Endometrium (tissue), 2 donors: ENCODE results near the gene GRIK5.

ENCODE experiments used
- FAIRE-seq: peaks from 2 replicates; lab custom pipeline; 2012; peaks lifted over from hg19 to GRCh38; lab: Jason Lieb, UNC
- donor health status: control.
- donor health status: control.

GRIK5 gene

GRCh38 chr19:41984961-41985360, 85.0 kb downstream of the GRIK5 start:
- no peak for FAIRE-seq

DNA sequence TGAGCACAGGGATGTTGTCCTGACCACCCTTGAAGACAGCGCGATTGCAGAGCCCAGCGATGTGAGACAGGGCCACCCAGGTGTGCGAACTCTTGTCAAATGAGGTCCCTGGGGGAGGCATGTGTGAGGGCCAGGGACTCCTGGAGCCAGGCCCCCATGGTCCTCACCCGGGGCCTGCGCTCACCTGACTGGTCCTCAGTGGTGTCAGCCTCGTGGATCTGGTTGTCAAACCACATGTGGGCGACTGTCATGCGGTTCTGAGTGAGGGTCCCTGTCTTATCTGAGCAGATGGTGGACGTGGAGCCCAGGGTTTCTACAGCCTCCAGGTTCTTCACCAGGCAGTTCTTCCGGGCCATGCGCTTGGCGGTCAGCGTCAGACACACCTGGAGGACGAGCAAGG, 88.3 kb downstream of the GRIK5 start:
- no peak for FAIRE-seq

GRCh38 chr19:41978470-41978869, 91.5 kb downstream of the GRIK5 start:
- FAIRE-seq, result no peak

DNA sequence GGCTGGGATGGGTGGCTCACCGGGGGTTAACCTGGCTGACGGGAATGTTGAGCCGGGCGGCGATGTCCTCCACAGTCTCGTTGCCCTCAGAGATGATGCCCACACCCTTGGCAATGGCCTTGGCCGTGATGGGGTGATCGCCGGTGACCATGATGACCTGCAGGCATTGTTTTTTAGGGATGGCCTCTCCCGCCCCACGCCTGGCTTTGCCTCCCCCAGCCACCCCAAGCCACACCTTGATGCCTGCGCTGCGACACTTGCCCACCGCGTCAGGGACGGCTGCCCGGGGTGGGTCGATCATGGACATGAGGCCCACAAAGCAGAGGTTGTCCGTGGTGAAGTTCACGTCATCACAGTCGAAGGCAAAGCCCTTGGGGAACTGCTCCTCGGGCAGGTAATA, 92.1 kb downstream of the GRIK5 start:
- FAIRE-seq, result no peak

- FAIRE-seq, result no peak
These were observed 95.4 kb downstream of the GRIK5 start for GRCh38 chr19:41974652-41975051.

- no peak for FAIRE-seq
These were observed 98.6 kb downstream of the GRIK5 start for GRCh38 chr19:41971363-41971762.

GRCh38 chr19:41969772-41970458, 100.1 kb downstream of the GRIK5 start:
- FAIRE-seq, result no peak

DNA sequence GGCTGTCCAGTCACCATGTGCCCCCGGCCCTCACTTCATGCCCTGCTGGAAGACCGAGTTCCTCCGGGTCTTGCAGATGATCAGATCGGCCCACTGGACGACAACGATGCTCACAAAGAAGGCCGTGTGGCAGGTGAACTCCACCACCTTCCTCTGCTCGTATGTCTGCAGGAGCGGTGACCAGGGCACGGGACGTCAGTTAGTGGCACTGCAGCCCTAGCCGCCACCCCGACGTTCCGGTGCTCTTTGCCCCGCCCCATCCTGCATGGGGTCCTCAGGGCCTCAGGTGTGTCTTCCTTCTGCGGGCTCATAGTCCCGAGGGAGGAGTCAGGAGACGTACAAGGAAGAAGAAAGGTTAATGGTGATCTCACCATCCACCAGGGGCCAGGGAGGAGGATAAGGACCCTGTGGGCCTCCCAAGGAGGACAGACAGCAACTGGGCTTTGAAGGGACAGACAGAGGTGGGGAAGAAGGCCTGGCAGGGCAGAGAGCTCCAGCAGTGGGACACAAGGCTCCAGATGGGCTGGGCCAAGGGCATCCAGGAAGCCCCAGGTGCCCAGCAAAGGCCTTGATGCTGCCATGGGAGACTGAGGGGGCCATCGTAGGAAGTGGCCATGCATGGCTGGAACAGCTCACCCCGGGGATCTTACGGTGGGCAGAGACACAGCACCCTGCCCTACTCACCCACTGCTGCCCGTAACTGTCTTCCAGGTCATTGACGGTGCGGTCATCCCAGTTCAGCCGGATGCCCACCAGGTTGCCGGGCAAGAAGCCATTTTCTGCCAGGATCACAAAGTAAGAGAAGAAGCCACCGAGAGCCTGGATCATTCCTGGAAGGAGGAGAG, 101.0 kb downstream of the GRIK5 start:
- no peak for FAIRE-seq

GRCh38 chr19:41967054-41967783, 102.8 kb downstream of the GRIK5 start:
- no peak for FAIRE-seq

- FAIRE-seq, result no peak
These were observed 104.9 kb downstream of the GRIK5 start for GRCh38 chr19:41965106-41965505.

- FAIRE-seq, result no peak
These were observed 109.0 kb downstream of the GRIK5 start for GRCh38 chr19:41960973-41961372.

GRCh38 chr19:41959056-41960053, 110.7 kb downstream of the GRIK5 start, which contains the start of gene RABAC1:
Gene RABAC1, minus strand, starts transcription at chr19:41959321. Its CDS starts 29 bp downstream, at chr19:41959292.
- peak; percentile 45 for FAIRE-seq

DNA sequence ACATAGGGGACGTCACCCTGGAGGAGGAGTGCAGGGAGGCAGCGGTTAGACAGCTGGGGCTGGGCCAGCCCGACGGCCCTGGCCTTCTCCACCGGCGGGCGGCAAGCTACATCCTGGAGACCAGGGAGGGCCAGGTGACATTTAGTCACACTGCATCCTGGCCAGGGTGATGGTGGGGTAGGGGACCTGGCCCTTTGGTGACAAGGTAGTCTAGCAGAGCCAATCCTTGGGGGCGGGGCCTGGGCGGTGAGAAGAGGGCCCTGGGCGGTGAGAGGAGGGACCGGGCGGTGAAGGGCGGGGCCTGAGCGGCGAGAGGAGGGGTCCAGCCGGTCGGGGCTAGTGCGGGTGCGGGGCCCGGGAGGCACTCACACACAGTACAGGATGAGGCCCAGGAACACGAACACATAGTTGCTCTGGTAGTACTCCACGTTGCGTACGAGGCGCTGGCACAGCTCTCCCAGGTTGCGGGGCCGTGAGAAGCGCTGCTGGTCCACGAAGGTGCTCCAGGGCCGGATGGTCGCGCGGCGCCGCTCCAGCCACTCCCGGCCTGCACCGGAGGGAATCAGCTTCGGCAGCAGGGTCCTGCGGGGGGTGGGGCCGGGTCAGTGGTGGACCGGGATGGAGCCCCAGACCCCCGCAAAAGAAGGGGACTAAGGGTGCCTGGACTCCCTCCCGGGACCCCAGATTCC, 111.5 kb downstream of the GRIK5 start:
- FAIRE-seq, result no peak

- peak; percentile 4 for FAIRE-seq
These were observed 112.1 kb downstream of the GRIK5 start for GRCh38 chr19:41957838-41958366.

GRCh38 chr19:41957161-41957837, 112.7 kb downstream of the GRIK5 start:
- no peak for FAIRE-seq

GRCh38 chr19:41956621-41957020, 113.4 kb downstream of the GRIK5 start:
- no peak for FAIRE-seq

GRCh38 chr19:41955521-41955920, 114.5 kb downstream of the GRIK5 start:
- FAIRE-seq, result no peak

DNA sequence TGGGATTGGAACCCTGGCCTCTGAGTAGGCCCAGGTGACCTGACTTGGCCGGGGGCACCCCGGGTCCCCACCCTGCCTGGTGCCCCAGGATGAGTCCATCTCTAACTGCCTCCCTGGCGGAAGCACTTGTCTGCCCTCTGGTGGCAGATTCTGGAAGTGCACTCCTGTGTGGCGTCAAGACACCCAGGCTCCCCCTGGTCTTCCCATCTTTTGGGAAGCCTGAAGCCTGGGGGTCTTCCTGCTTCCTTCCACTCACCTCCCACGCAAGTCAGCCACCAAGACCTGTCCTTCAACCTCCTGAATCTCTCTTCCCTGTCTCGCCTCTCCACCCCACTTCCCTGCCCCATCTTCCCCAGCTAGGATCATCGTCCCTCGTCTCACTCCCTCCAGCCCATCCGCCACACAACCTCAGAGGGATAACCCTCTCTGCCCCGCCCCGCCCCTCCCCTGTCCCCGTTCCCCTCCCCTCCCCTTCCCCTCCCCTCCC, 118.3 kb downstream of the GRIK5 start:
- FAIRE-seq, result no peak
